BJ (cell line): ENCODE results near the gene FNDC3A. TPM values are rescaled to one million over a fixed set of nuclear protein-coding genes. Genes with fewer than 3 reads are reported as not detected.
"Not testable (repeated sequence)": the region's sequence is repeated elsewhere in the genome, so short reads cannot be mapped to it uniquely, and the experiment has no call there.

ENCODE experiments used
- CTCF ChIA-PET: fragments of 350-600 bp; formaldehyde crosslinking; extraction: SDS; loops from one replicate; lab custom pipeline; 2021; ENCODE audit warnings: antibody characterized with exemption, inconsistent platforms; lab: Yijun Ruan, JAX
- POLR2A ChIA-PET: fragments of 300-600 bp; sonication (Branson Sonifier 250); formaldehyde crosslinking; extraction: SDS; loops from one replicate; lab custom pipeline; 2021; ENCODE audit warnings: antibody characterized with exemption; lab: Charles Lee
- DNase-seq: peaks from one replicate; pipeline ENCODE4 v3.0.0-alpha.2; 2011; ENCODE audit warnings: low read depth
- H3K27me3 ChIP-seq: 2 replicates; pipeline ENCODE4 v1.6.0; 2011; ENCODE audit warnings: low read length; ENCODE audit not compliant: control insufficient read depth, insufficient read depth
- H3K36me3 ChIP-seq: 2 replicates; pipeline ENCODE4 v1.5.1; 2011; ENCODE audit warnings: low read length; ENCODE audit not compliant: control insufficient read depth, insufficient read depth
- H3K4me3 ChIP-seq: 2 replicates; pipeline ENCODE4 v1.5.1; 2011; ENCODE audit warnings: low read depth, mild to moderate bottlenecking, control low read depth, low read length
- polyA plus RNA-seq: library from polyadenylated mRNA; depleted of rRNA; stranded (reverse); fragments of >200 nt; gene quantifications from 2 replicates; pipeline ENCODE4 v1.2.3, GENCODE V29; 2011
- TF ChIP-seq, protein P1 (sequence below): IDR thresholded peaks from 2 replicates; pipeline ENCODE4 v1.5.1; 2011; ENCODE audit warnings: low read depth, mild to moderate bottlenecking, control low read depth, inconsistent platforms, low read length, moderate library complexity; ENCODE audit not compliant: insufficient read depth

FNDC3A gene
- polyA plus RNA-seq, 1 experiment: 30.7 TPM

DNA sequence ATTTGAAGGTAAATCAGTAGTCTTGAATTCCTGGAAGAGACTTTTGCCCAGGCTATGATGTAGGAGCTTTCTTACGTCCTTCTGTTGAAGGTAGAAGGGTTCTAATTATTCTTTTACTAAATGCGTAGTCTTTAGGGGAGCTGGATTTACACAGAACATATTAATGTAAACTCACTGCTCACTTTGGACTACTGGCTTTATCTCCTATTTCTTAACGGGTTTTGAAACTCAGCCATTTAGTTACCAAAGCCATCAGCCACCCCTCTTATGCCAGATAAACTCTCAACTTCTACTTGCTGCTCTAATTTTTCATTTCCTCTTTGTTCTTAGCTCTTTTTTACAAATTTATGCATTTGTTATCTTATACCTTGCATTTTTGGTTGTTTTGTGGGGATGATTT is 81.5 kb downstream of the FNDC3A start:
- no peak for DNase-seq
- ChIA-PET POLR2A (no interaction called here), CTCF (no interaction called here)
- no peaks in the 10 kb centered on the region for H3K36me3 ChIP-seq
- H3K4me3 ChIP-seq: no peak overlapping the region
- H3K27me3 ChIP-seq: no peaks in the 10 kb centered on the region
- TF ChIP-seq, protein P1, sequence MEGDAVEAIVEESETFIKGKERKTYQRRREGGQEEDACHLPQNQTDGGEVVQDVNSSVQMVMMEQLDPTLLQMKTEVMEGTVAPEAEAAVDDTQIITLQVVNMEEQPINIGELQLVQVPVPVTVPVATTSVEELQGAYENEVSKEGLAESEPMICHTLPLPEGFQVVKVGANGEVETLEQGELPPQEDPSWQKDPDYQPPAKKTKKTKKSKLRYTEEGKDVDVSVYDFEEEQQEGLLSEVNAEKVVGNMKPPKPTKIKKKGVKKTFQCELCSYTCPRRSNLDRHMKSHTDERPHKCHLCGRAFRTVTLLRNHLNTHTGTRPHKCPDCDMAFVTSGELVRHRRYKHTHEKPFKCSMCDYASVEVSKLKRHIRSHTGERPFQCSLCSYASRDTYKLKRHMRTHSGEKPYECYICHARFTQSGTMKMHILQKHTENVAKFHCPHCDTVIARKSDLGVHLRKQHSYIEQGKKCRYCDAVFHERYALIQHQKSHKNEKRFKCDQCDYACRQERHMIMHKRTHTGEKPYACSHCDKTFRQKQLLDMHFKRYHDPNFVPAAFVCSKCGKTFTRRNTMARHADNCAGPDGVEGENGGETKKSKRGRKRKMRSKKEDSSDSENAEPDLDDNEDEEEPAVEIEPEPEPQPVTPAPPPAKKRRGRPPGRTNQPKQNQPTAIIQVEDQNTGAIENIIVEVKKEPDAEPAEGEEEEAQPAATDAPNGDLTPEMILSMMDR: no peak

DNA sequence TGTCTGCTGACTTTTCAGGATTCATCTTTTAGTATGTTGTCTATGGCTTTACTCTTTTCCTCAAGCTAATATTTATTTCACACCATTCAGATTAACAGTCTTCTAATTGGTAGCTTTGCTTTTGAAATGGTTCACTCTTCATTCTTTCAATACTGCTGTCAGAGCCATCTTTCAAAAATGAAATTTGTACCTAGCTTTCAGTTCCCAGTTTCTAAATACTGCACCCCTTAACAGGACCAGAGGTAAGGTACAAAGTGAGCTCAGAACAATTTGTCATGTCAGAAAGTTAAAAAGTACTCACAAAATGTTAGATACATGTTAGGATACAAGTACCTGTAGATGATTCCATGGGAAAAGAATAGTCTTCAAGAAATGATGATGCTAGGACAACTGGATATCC is 83.0 kb downstream of the FNDC3A start:
- TF ChIP-seq, protein P1: no peak
- no peaks in the 10 kb centered on the region for H3K36me3 ChIP-seq
- H3K4me3 ChIP-seq: no peak overlapping the region
- H3K27me3 ChIP-seq: no peaks in the 10 kb centered on the region
- no peak for DNase-seq
- ChIA-PET POLR2A (interaction anchor here (0.5 kb wide), 1 partner anchor 37 kb away, joined by 3 read pairs; no protein-coding TSS in a partner anchor), CTCF (no interaction called here)

DNA sequence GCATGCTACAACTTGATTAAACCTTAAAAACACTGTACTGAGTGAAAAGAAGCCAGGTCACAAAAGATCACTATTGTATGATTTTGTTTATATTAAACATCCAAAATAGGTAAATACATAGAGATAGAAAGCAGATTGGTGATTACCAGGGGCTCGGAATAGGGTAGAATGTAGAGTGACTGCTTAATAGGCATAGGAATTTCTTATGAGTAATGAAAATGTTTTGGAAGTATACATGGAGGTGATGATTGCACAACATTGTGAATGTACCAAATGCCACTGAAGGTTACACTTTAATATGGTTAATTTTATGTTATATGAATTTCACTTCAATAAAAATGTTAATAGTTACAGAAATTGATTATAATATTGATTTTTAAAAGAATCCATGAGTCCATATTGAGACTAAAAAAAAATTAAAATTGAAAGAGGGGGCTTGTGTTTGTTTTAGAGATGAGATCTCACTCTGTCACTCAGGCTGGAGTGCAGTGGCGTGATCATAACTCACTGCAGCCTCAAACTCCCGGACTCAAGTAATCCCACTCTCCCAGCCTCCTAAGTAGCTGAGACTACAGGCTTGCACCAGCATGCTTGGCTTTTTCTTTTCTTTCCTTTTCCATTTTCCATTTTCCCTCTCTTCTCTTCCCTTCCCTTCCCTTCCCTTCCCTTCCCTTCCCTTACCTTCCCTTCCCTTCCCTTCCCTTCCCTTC is 85.1 kb downstream of the FNDC3A start:
- TF ChIP-seq, protein P1: no peak
- DNase-seq: no peak
- Histone ChIP-seq H3K27me3 (no peaks in the 10 kb centered on the region), H3K36me3 (no peaks in the 10 kb centered on the region), H3K4me3 (no peak overlapping the region)
- CTCF ChIA-PET: no interaction called here
- POLR2A ChIA-PET: interaction anchor here (0.5 kb wide), 1 partner anchor 16 kb away, joined by 5 read pairs; no protein-coding TSS in a partner anchor

DNA sequence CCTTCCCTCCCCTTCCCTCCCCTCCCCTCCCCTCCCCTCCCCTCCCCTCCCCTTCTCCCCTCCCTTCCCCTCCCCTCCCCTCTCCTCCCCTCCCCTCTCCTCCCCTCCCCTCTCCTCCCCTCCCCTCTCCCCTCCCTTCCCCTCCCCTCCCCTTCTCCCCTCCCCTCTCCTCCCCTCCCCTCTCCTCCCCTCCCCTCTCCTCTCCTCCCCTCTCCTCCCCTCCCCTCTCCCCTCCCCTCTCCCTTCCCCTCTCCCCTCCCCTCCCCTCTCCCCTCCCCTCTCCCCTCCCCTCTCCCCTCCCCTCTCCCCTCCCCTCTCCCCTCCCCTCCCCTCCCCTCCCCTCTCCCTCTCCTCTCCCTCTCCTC is 85.7 kb downstream of the FNDC3A start:
- CTCF ChIA-PET, H3K36me3 ChIP-seq, H3K27me3 ChIP-seq: not testable (repeated sequence)

DNA sequence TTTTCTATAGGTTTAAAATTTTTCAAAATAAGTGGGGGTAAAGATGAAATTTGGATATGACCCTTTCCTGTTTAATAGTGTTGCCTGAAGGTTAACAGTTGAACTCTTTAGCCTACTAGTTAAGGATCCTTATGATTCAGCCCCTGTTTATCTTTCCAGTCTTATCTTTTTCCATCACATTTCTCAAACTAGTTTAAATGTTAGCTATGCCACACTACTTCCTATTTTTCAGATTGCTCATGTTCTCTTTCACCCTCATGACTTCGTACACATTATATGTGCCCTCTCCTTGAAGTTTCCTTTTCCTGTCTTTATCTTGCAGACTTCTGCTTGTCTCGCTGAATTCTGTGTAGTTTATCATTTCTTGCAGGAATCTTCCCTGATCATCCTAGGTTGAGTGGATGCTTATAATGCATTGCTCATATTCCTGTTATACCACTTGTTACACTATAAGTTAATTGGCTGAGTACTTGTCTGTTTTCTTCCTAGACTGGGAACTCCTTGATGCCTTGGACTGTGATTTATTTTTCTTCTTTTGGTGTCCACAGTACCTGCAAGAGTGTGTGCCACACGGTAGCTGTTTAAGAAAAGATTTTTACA is 86.7 kb downstream of the FNDC3A start:
- no peaks in the 10 kb centered on the region for H3K27me3 ChIP-seq
- no peak overlapping the region for H3K4me3 ChIP-seq
- no peak for DNase-seq
- no peaks in the 10 kb centered on the region for H3K36me3 ChIP-seq
- ChIA-PET POLR2A (no interaction called here), CTCF (interaction anchor here (0.7 kb wide), 1 partner anchor 796 kb away, joined by 3 read pairs; no protein-coding TSS in a partner anchor)
- TF ChIP-seq, protein P1: no peak

More for the DNA sequence above, 85.7 kb downstream of the FNDC3A start:
- not testable (repeated sequence) for H3K4me3 ChIP-seq, DNase-seq
- POLR2A ChIA-PET: interaction anchor here (0.5 kb wide), 1 partner anchor 17 kb away, joined by 5 read pairs; no protein-coding TSS in a partner anchor
